ENCODE data around the gene ANKRD31.

- TF ChIP-seq CTCF (IDR thresholded peaks at IDR 0.05), result no peak
- TF ChIP-seq ZFX (IDR thresholded peaks at IDR 0.05; ENCODE audit: borderline replicate concordance), result no peak
These were observed 169.2 kb downstream of the ANKRD31 start for GRCh38 chr5:75067434-75067833.
